Activated CD4-positive, alpha-beta T cell treated with anti-CD3 and anti-CD28 coated beads, Interleukin-2, amount 50 U/mL, for 24 hours (primary cell): ENCODE measurements around the gene NLRP12.
"Not testable (repeated sequence)": the region's sequence is repeated elsewhere in the genome, so short reads cannot be mapped to it uniquely, and the experiment has no call there.

Experiments used
- DNase-seq, 2 donors: peaks; one replicate each; pipeline ENCODE4 v3.0.0-alpha.2; 2020; ENCODE audit warnings: low read depth in 1 of 2, low spot score in 1 of 2

The NLRP12 gene

GRCh38 chr19:53832861-53833260 is 8.7 kb upstream of the NLRP12 start:
- not testable (repeated sequence) for DNase-seq

DNA sequence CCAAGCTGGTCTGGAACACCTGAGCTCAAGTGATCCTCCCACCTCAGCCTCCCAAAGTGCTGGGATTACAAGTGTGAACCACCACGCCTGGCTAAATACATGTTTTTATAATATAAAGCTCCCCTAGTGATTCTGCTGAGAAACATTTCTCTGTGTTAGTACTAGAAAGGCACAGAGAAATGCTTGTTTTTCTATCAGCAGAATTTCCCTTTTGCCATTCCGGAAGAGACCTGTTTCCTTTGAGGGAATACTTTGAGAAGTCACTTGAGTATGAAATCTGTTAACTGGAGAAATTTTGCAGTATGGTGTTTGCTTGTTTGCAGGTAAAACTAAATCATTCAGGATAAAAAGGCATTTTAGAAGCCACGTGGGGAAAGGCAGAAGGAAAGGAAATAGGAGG is 4.4 kb upstream of the NLRP12 start:
- DNase-seq = no peak

- DNase-seq = no peak
Measured at GRCh38 chr19:53826876-53827275, 2.8 kb upstream of the NLRP12 start.

DNA sequence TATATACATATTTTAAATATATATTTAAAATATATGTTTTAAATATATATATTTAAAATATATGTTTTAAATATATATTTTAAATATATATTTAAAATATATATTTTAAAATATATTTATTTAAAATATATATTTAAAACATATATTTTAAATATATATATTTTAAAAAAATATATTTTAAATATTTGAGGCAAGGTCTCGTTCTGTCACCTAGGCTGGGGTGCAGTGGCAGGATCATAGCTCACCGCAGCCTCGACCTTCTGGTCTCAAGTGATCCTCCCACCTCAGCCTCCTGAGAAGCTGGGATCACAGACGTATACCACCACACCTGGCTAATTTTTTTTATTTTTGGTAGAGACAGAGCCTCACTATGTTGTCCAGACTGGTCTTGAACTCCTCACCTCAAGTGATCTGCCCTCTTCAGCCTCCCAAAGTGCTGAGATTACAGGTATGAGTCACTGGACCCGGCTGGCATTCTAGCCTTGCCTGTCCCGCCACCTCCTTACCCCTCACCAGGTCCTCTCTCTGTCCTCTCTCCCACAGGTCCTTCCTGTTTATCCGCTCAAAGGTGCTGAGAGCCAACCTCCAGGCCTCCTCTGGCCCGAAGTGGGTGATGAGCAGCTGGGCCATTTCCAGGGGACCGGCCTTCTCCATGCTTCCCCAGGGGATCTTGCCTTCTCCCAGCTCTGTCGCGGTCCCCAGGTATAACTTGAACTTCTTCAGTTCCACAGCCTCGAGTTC is 564 bp downstream of the NLRP12 start:
- no peak for DNase-seq

DNA sequence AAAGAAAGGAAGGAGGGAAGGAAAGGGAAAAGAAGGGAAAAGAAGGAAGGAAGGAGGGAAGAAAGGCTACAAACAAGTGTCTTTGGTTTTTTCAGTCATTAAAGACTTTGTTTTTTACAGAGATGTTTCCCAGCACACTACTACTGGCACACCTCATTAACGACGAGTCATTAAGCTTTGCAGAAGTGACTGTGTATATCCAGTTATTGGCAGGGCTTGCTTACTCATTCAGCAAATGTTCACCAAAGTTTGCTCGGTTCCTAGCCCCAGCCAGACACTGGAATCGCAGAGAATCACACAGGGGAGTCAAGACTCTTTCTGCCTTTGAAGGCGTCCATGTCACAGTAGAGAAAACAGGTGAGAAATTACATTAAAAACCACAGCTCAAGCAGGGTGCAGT is 4.3 kb downstream of the NLRP12 start:
- no peak for DNase-seq

DNA sequence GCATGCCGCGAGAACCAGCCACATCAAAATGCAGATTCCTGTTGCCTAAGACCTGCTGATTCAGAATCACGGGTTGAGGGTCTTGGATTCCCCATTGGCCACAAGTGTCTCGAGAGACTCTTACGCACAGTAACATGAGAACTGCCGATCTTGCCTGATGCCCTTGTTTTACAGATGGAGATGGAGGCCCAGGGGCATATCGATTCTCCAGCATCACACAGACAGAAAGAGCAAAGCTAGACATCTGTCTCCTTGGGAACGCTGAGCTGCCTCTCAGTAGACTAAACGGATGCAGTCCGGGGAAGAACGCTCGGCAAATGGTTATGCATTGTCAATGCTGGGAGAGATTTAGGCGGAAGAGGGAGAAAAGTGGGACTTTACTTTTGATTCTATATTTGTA is 5.4 kb downstream of the NLRP12 start:
- DNase-seq = no peak

DNA sequence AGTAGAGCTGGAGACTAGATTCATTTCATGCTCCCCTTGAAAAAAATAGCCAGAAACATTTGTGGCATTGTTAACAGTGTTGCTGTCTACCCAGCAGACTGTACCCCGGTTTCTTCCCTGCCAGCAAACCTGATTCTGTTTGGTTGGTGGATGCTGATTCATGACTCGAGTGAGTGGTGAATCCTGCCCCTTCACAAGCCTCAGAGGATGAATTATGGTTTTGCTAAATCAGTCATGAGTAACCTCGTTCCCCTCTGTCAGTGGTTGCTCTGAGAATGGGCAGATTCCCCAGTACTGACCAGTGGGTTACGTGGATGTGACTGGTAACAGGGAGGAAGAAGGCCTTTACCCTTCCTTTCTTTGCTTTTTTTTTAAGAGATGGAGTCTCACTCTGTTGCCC is 10.1 kb downstream of the NLRP12 start:
- DNase-seq = no peak

- DNase-seq = no peak
Measured at GRCh38 chr19:53812335-53812734, 11.8 kb downstream of the NLRP12 start.

- DNase-seq = no peak
Measured at GRCh38 chr19:53810891-53811290, 13.2 kb downstream of the NLRP12 start.

DNA sequence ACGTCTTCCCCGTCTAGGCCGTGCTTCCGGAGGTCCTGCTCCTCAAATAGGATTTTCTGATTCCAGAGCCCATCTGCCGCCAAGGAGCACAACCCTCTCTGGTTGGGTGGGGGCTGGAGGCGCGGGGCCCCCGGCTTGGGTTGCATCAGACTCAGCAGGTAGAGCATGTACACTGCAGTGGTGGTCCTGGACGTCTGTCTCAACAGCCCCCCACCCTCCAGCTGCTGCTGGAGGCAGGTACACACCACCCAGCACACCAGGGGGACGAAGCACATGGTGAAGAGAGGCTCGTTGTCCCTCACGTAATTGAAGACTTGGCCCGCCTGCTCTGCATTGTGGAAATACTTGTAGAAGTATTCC is 13.9 kb downstream of the NLRP12 start:
- DNase-seq = no peak

- DNase-seq = no peak
Measured at GRCh38 chr19:53809518-53810186, 14.5 kb downstream of the NLRP12 start.

GRCh38 chr19:53808710-53809125 is 15.4 kb downstream of the NLRP12 start:
- DNase-seq = no peak

- DNase-seq = no peak
Measured at GRCh38 chr19:53801257-53801656, 22.9 kb downstream of the NLRP12 start.

GRCh38 chr19:53795019-53795418 is 29.1 kb downstream of the NLRP12 start:
- DNase-seq = no peak

DNA sequence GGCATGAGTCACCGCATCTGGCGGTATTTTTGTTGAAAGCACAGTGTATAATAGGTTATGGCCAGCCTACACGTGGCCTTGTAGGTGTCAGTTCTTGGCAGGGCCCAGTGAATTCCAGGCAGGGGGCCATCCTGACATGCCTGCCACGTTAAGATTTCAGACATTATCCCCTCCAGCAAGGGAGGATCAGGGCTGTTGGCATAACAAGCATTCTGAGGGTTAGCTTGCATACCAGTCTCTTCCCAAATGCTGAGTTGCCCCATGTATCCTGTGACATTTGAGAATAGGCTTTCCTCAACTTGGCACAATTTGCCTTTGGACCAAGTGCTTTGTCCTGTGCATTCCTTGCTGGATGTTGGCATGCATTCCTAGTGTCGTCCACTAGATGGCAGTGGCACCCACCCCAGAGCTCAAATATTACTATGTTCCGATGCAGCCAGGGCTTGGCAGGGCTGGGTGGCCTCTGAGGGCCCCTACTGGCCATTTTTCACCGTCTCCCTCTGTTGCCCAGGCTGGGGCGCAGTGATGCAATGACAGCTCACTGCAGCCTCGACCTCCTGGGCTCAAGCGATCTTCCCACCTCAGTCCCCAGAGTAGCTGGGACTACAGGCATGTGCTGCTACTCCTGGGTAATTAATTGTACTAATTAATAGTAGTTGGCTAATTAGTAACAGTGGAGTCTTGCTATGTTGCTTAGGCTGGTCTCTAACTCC is 31.2 kb downstream of the NLRP12 start:
- peak; percentile 52 to 74 for DNase-seq

GRCh38 chr19:53789708-53790678 is 34.1 kb downstream of the NLRP12 start:
- DNase-seq = no peak

DNA sequence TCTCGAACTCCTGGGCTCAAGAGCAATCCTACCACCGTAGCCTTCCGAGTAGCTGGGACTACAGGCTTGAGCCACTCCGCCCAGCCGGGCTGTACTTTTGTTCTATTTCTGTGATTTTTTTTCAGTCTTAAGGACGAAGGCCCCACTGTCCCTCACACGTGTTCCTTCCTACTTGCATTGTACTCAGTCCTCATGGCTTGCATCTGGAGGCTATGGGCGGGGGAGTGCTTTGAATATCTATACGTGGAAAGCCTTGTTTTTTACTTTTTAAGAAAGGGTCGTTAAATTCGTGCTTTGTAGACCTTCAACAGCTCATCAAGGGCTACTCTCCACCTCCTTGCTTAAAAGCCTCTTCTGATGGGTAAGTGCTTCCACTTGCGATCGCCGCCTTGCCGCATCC is 36.8 kb downstream of the NLRP12 start:
- no peak for DNase-seq

- no peak for DNase-seq
Measured at GRCh38 chr19:53786744-53787143, 37.4 kb downstream of the NLRP12 start.

DNA sequence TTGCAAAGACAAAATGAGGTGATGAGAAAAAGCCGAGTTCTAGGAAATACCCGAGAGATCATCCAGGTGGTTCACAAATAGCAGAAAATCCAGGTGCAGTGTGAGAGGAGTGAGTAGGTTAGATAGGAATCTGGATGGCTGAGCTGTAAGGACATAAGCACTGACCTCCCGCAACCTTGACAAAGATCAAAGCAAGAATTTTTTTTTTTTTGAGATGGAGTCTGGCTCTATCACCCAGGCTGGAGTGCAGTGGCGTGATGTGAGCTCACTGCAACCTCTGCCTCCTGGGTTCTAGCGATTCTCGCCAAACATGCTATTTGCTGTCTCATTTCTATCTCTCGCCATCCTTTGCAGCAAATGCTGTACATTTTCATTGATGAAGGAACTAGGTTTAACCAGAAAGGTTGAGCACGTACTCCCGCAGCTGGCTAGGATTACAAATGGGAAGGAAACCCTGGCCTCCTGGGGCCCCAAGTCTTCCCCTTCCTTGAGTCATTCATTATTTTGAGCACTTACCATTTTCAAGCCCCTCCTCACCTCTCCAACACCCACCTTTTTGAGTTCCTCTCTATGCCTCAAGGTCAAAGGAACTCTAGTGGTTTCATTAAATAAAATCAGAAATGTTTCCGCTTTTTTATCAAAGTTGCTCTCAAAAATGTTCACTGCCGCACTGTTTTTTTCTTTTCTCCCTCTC is 38.8 kb downstream of the NLRP12 start:
- DNase-seq = no peak

GRCh38 chr19:53782698-53783097 is 41.4 kb downstream of the NLRP12 start:
- no peak for DNase-seq

DNA sequence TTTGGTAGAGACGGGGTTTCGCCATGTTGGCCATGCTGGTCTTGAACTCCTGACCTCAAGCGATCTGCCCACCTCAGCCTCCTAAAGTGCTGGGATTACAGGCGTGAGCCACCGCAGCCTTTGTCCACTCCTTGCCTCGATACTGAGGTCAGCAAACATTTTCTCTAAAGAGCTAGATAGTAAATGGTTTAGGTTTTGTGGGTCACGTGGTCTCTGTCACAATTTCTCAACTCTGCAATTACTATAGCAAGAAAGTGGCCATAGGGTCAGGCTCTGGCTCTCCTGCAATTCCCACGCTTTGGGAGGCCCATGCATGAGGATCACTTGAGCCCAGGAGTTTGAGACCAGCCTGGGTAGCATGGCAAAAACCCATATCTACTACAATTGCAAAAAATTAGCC is 42.8 kb downstream of the NLRP12 start:
- not testable (repeated sequence) for DNase-seq
